ENCODE data around the gene CPT2. TPM values are rescaled to one million over a fixed set of nuclear protein-coding genes. Genes with fewer than 3 reads are reported as not detected.

Gene CPT2
- total RNA-seq, 4 donors from 2014 or later: 17.2 to 28.8 (median 21.7) TPM

GRCh38 chr1:53155534-53155933 is 41.1 kb upstream of the CPT2 start:
- no peaks in the 10 kb centered on the region for H3K9me3 ChIP-seq
- TF ChIP-seq, protein P1, sequence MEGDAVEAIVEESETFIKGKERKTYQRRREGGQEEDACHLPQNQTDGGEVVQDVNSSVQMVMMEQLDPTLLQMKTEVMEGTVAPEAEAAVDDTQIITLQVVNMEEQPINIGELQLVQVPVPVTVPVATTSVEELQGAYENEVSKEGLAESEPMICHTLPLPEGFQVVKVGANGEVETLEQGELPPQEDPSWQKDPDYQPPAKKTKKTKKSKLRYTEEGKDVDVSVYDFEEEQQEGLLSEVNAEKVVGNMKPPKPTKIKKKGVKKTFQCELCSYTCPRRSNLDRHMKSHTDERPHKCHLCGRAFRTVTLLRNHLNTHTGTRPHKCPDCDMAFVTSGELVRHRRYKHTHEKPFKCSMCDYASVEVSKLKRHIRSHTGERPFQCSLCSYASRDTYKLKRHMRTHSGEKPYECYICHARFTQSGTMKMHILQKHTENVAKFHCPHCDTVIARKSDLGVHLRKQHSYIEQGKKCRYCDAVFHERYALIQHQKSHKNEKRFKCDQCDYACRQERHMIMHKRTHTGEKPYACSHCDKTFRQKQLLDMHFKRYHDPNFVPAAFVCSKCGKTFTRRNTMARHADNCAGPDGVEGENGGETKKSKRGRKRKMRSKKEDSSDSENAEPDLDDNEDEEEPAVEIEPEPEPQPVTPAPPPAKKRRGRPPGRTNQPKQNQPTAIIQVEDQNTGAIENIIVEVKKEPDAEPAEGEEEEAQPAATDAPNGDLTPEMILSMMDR (IDR thresholded peaks at IDR 0.05): no peak
- TF ChIP-seq EP300 (IDR thresholded peaks at IDR 0.05) (no peak), POLR2A (IDR thresholded peaks at IDR 0.05) (no peak)
- no peaks in the 10 kb centered on the region for H3K27me3 ChIP-seq
- H3K36me3 ChIP-seq: no peaks in the 10 kb centered on the region
- no peaks in the 10 kb centered on the region for H3K4me1 ChIP-seq
- DNase-seq (ENCODE audit: low spot score in 2 of 2): no peak
- WGBS, 2 donors: 67 to 82% methylated on average over 1 of the region's 1 CpG
- H3K4me3 ChIP-seq: no peak overlapping the region
- H3K27ac ChIP-seq: no peak overlapping the region

DNA sequence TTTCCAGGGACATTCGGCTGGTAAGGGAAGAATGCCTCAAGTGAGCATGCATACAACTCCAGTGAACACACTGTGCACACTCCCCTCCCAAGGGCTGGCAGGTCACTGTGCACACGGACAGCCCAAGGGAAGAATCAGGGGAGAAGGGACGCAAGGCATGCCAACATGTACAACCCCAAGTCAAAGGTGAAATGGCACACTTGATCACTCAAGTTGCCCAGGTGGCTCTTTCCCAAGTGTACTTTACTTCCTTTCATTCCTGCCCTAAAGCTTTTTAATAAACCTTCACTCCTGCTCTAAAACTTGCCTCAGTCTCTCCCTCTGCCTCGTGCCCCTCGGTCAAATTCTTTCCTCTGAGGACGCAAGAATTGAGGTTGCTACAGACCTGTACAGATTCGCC is 40.7 kb upstream of the CPT2 start:
- Histone ChIP-seq H3K36me3 (no peaks in the 10 kb centered on the region), H3K27ac (no peak overlapping the region), H3K27me3 (no peaks in the 10 kb centered on the region), H3K4me1 (no peaks in the 10 kb centered on the region), H3K9me3 (no peaks in the 10 kb centered on the region), H3K4me3 (no peak overlapping the region)
- WGBS, 2 donors: 85 to 89% methylated on average over 7 of the region's 7 CpGs
- TF ChIP-seq POLR2A (IDR thresholded peaks at IDR 0.05): no peak
- TF ChIP-seq, protein P1 (IDR thresholded peaks at IDR 0.05): no peak
- no peak for TF ChIP-seq EP300 (IDR thresholded peaks at IDR 0.05)
- DNase-seq (ENCODE audit: low spot score in 2 of 2): no peak

DNA sequence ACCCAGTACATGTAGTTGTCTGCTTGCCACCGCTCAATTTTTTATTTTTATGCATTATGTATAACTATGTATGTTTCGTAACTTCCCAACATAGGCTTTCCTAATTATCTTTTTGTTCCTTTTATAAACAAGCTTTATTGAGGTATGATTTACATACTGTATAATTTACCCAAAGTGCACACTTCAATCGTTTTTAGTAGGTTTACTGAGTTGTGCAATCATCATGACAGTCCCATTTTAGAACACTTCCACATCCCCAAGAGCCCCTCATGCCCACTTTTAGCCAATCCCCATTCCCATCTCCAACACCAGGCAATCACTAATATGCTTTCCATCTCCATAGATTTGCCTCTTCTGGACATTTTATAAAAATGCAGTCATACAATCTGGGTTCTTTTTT is 39.8 kb upstream of the CPT2 start:
- Histone ChIP-seq H3K4me1 (no peaks in the 10 kb centered on the region), H3K27me3 (no peaks in the 10 kb centered on the region)
- WGBS, 2 donors: 78 to 82% methylated on average over 3 of the region's 3 CpGs

GRCh38 chr1:53158900-53159299 is 37.7 kb upstream of the CPT2 start:
- H3K9me3 ChIP-seq: no peaks in the 10 kb centered on the region
- no peak overlapping the region for H3K27ac ChIP-seq
- H3K27me3 ChIP-seq: no peaks in the 10 kb centered on the region
- no peak for DNase-seq (ENCODE audit: low spot score in 2 of 2)
- H3K4me3 ChIP-seq: no peak overlapping the region
- TF ChIP-seq EP300 (IDR thresholded peaks at IDR 0.05): no peak
- no peak for TF ChIP-seq POLR2A (IDR thresholded peaks at IDR 0.05)
- TF ChIP-seq, protein P1 (IDR thresholded peaks at IDR 0.05): no peak
- no peaks in the 10 kb centered on the region for H3K36me3 ChIP-seq
- WGBS, 2 donors: 72 to 75% methylated on average over 1 of the region's 1 CpG
- no peaks in the 10 kb centered on the region for H3K4me1 ChIP-seq

More for the DNA sequence above, 39.8 kb upstream of the CPT2 start:
- no peak overlapping the region for H3K27ac ChIP-seq
- no peaks in the 10 kb centered on the region for H3K9me3 ChIP-seq
- no peak for DNase-seq (ENCODE audit: low spot score in 2 of 2)
- H3K4me3 ChIP-seq: no peak overlapping the region
- no peaks in the 10 kb centered on the region for H3K36me3 ChIP-seq
- TF ChIP-seq, protein P1 (IDR thresholded peaks at IDR 0.05): no peak
- no peak for TF ChIP-seq EP300 (IDR thresholded peaks at IDR 0.05)
- no peak for TF ChIP-seq POLR2A (IDR thresholded peaks at IDR 0.05)

DNA sequence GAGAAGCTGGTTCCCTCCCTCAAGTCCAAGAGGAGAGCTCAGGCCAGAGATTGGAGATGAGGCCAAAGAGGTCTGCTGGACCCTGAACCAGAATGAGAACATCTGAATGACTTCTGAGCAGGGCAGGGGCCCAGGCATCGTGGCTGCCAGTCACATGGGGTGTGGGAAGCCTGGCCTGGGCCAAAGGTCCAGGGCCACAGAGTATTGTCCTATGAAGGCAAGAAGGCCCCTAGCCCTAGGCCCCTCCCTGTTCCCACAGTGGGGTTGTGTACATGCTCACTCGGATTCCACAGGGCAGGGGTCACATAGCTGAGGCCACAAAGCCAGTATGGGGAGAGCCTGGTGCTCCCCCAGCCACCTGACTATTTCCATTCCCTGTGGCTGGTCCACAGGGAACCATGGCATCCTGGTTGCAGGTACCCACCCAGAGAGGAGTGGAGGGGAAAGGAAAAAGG is 35.7 kb upstream of the CPT2 start:
- WGBS, 2 donors: 27 to 55% methylated on average over 1 to 2 of the region's 2 CpGs
- peaks cover 0 to 2% (median 0%) of the 10 kb centered on the region in 4 donors for H3K4me1 ChIP-seq
- H3K4me3 ChIP-seq: no peak overlapping the region
- no peaks in the 10 kb centered on the region for H3K36me3 ChIP-seq
- DNase-seq (ENCODE audit: low spot score in 2 of 2): no peak
- TF ChIP-seq, protein P1 (IDR thresholded peaks at IDR 0.05): no peak
- TF ChIP-seq POLR2A (IDR thresholded peaks at IDR 0.05) (no peak), EP300 (IDR thresholded peaks at IDR 0.05) (no peak)
- no peaks in the 10 kb centered on the region for H3K27me3 ChIP-seq
- H3K9me3 ChIP-seq: no peaks in the 10 kb centered on the region
- H3K27ac ChIP-seq: no peak overlapping the region
